OCI-LY7 (cell line): ENCODE results near the gene CFAP92. TPM values are rescaled to one million over a fixed set of nuclear protein-coding genes. Genes with fewer than 3 reads are reported as not detected.

Source experiments
- BruUV-seq: library from RNA; stranded (reverse); fragments of 400-500 nt; replicated peaks from 2 replicates; lab custom pipeline; 2021; lab: Mats Ljungman, UMichigan
- CTCF ChIA-PET: fragments of 300-600 bp; sonication (Branson Sonifier 250); formaldehyde crosslinking; loops from one replicate; lab custom pipeline; 2022; ENCODE audit warnings: antibody characterized with exemption; ENCODE audit not compliant: unreplicated experiment; lab: Charles Lee
- POLR2A ChIA-PET: fragments of 300-600 bp; sonication (Branson Sonifier 250); formaldehyde crosslinking; loops from one replicate; lab custom pipeline; 2022; ENCODE audit warnings: antibody characterized with exemption; lab: Charles Lee
- DNase-seq: peaks from one replicate; pipeline ENCODE4 v3.0.0-alpha.2; 2015; ENCODE audit warnings: low spot score
- H2AFZ ChIP-seq: fragments of 200-600 bp; sonication (generic), shearing (Covaris generic); 2 replicates; pipeline ENCODE4 v1.6.1; 2014; ENCODE audit warnings: mild to moderate bottlenecking, antibody characterized with exemption, low read length, moderate library complexity
- H3K27ac ChIP-seq: fragments of 200-600 bp; sonication (generic); 2 replicates; pipeline ENCODE4 v1.5.1; 2014; ENCODE audit warnings: mixed run types, low read depth, mild to moderate bottlenecking, moderate library complexity, low read length, inconsistent platforms; ENCODE audit not compliant: poor library complexity, severe bottlenecking
- H3K36me3 ChIP-seq: fragments of 200-600 bp; sonication (generic); 2 replicates; pipeline ENCODE4 v1.6.1; 2014; ENCODE audit warnings: mild to moderate bottlenecking, antibody characterized with exemption, low read length, moderate library complexity, mixed read lengths; ENCODE audit not compliant: insufficient read depth
- H3K4me1 ChIP-seq: fragments of 200-600 bp; sonication (generic); 2 replicates; pipeline ENCODE4 v1.5.1; 2014; ENCODE audit warnings: mild to moderate bottlenecking, low read length; ENCODE audit not compliant: insufficient read depth, poor library complexity, severe bottlenecking
- H3K4me2 ChIP-seq: fragments of 200-600 bp; sonication (generic); 2 replicates; pipeline ENCODE4 v1.6.1; 2014; ENCODE audit warnings: mild to moderate bottlenecking, low read length
- H3K4me3 ChIP-seq: fragments of 200-600 bp; sonication (generic); 2 replicates; pipeline ENCODE4 v1.5.1; 2014; ENCODE audit warnings: mild to moderate bottlenecking, low read depth, low read length; ENCODE audit not compliant: poor library complexity, severe bottlenecking
- H3K79me2 ChIP-seq: fragments of 200-600 bp; sonication (generic); 2 replicates; pipeline ENCODE4 v1.6.1; 2016; ENCODE audit warnings: low read depth, mild to moderate bottlenecking, low read length, moderate library complexity, mixed read lengths; ENCODE audit not compliant: insufficient read depth
- H3K9me2 ChIP-seq: fragments of 200-600 bp; sonication (generic); 2 replicates; pipeline ENCODE4 v1.6.1; 2016; ENCODE audit warnings: mild to moderate bottlenecking, low read length, mixed read lengths; ENCODE audit not compliant: insufficient read depth
- H3K9me3 ChIP-seq: fragments of 200-600 bp; sonication (generic); 2 replicates; pipeline ENCODE4 v1.6.1; 2014; ENCODE audit warnings: mild to moderate bottlenecking, mixed run types, low read length, mixed read lengths
- H4K20me1 ChIP-seq: fragments of 200-600 bp; sonication (generic); 2 replicates; pipeline ENCODE4 v1.6.1; 2014; ENCODE audit warnings: mild to moderate bottlenecking, antibody characterized with exemption, low read length, moderate library complexity, mixed read lengths; ENCODE audit not compliant: insufficient read depth
- CTCF ChIP-seq: fragments of 200-600 bp; sonication (generic); conservative IDR thresholded peaks from 2 replicates; pipeline ENCODE4 v1.5.1; 2014; ENCODE audit warnings: mild to moderate bottlenecking, antibody characterized with exemption, low read length, moderate library complexity, mixed read lengths
- EZH2phosphoT487 ChIP-seq: fragments of 200-600 bp; sonication (generic); IDR thresholded peaks from 2 replicates; pipeline ENCODE4 v1.6.1; 2018; ENCODE audit warnings: low read depth, borderline replicate concordance, mild to moderate bottlenecking, mixed run types, antibody characterized with exemption, low read length, moderate library complexity, mixed read lengths
- intact Hi-C: fragments of 100-400 bp; cut with micrococcal nuclease; formaldehyde crosslinking; loops from one replicate; pipeline ENCODE4 v1.10.0; 2022; ENCODE audit not compliant: unreplicated experiment
- total RNA-seq, 2 experiments: library from RNA; depleted of rRNA in 1 of 2; stranded (reverse); fragments of >200 nt in 1 of 2; shearing (Covaris generic) in 1 of 2; gene quantifications; 2 replicates each; pipeline ENCODE4 v1.2.3, GENCODE V29; 2014 to 2022

The CFAP92 gene
- total RNA-seq, 2 experiments from 2014 or later, result 0.08 to 0.66 TPM

- Histone ChIP-seq H3K4me1 (peaks cover 32% of the 10 kb centered on the region), H3K79me2 (no peaks in the 10 kb centered on the region), H3K4me2 (peak overlapping the region; percentile 50), H3K27ac (peak overlapping the region; percentile 53), H3K4me3 (no peak overlapping the region), H4K20me1 (no peaks in the 10 kb centered on the region), H3K9me3 (no peaks in the 10 kb centered on the region), H3K36me3 (no peaks in the 10 kb centered on the region), H3K9me2 (no peaks in the 10 kb centered on the region), H2AFZ (peak overlapping the region; percentile 48)
- ChIA-PET CTCF (interaction anchor here (0.7 to 2.2 kb wide), 8 partner anchors 10 to 217 kb away, joined by 5 to 19 read pairs (median 6); partner anchors contain the start of genes CFAP92 and RAB43), POLR2A (interaction anchor here (0.5 to 3.0 kb wide), 10 partner anchors 11 to 1169 kb away, joined by 3 to 24 read pairs (median 4); partner anchors contain the start of gene CFAP92)
- BruUV-seq, result no TSS peak
- peak; percentile 90 for DNase-seq
- peak; percentile 64 for TF ChIP-seq CTCF
- TF ChIP-seq EZH2phosphoT487, result no peak
- intact Hi-C loops, result loop anchor here (1.0 kb wide), 1 partner anchor 46 kb away; no protein-coding TSS in a partner anchor
Measured at GRCh38 chr3:129016356-129016719, 22.5 kb upstream of the CFAP92 start.

GRCh38 chr3:129015388-129016105 lies 21.7 kb upstream of the CFAP92 start:
- ChIA-PET POLR2A (interaction anchor here (0.5 to 3.0 kb wide), 9 partner anchors 11 to 1169 kb away, joined by 3 to 24 read pairs (median 3); partner anchors contain the start of gene CFAP92), CTCF (interaction anchor here (0.6 to 2.2 kb wide), 9 partner anchors 11 to 218 kb away, joined by 3 to 19 read pairs (median 6); partner anchors contain the start of genes CFAP92 and RAB43)
- Histone ChIP-seq H3K36me3 (no peaks in the 10 kb centered on the region), H3K4me1 (peaks cover 32% of the 10 kb centered on the region), H3K9me2 (no peaks in the 10 kb centered on the region), H3K9me3 (no peaks in the 10 kb centered on the region), H2AFZ (peak overlapping the region; percentile 48), H3K4me3 (no peak overlapping the region), H3K4me2 (peak overlapping the region; percentile 50), H4K20me1 (no peaks in the 10 kb centered on the region), H3K79me2 (no peaks in the 10 kb centered on the region), H3K27ac (peak overlapping the region; percentile 53)
- DNase-seq, result peak; percentile 36
- intact Hi-C loops, result loop anchor here (1.0 kb wide), 1 partner anchor 45 kb away; no protein-coding TSS in a partner anchor
- BruUV-seq, result no TSS peak
- TF ChIP-seq CTCF (no peak), EZH2phosphoT487 (no peak)
